ENCODE data around the gene PGS1.
"Not testable (repeated sequence)": the region's sequence is repeated elsewhere in the genome, so short reads cannot be mapped to it uniquely, and the experiment has no call there.

PGS1 gene

GRCh38 chr17:78378225-78379130, at the start of gene PGS1:
PGS1 (plus strand) TSS chr17:78378649; CDS start chr17:78378666, 17 bp downstream.
- no peak for TF ChIP-seq CTCF (IDR thresholded peaks at IDR 0.05; ENCODE audit: low read depth, low read length)
- DNase-seq (ENCODE audit: extremely low read depth, low read depth): no peak

- no peak for DNase-seq (ENCODE audit: extremely low read depth, low read depth)
- TF ChIP-seq CTCF (IDR thresholded peaks at IDR 0.05; ENCODE audit: low read depth, low read length): no peak
These were observed 49.0 kb upstream of the PGS1 start for GRCh38 chr17:78329263-78330059.

GRCh38 chr17:78330570-78331224, 47.8 kb upstream of the PGS1 start:
- no peak for DNase-seq (ENCODE audit: extremely low read depth, low read depth)

GRCh38 chr17:78331355-78331754, 47.1 kb upstream of the PGS1 start:
- DNase-seq (ENCODE audit: extremely low read depth, low read depth): not testable (repeated sequence)

More at GRCh38 chr17:78330570-78331224, 47.8 kb upstream of the PGS1 start:
- no peak for TF ChIP-seq CTCF (IDR thresholded peaks at IDR 0.05; ENCODE audit: low read depth, low read length)

GRCh38 chr17:78332991-78333390, 45.5 kb upstream of the PGS1 start:
- no peak for DNase-seq (ENCODE audit: extremely low read depth, low read depth)
- no peak for TF ChIP-seq CTCF (IDR thresholded peaks at IDR 0.05; ENCODE audit: low read depth, low read length)

GRCh38 chr17:78335209-78335608, 43.2 kb upstream of the PGS1 start:
- TF ChIP-seq CTCF (IDR thresholded peaks at IDR 0.05; ENCODE audit: low read depth, low read length): no peak
- no peak for DNase-seq (ENCODE audit: extremely low read depth, low read depth)

GRCh38 chr17:78337244-78338109, 41.0 kb upstream of the PGS1 start:
- no peak for DNase-seq (ENCODE audit: extremely low read depth, low read depth)
- no peak for TF ChIP-seq CTCF (IDR thresholded peaks at IDR 0.05; ENCODE audit: low read depth, low read length)

Data from AG09319 (cell line).